Measurements from ENCODE around the gene GALNTL6.

Gene GALNTL6

DNA sequence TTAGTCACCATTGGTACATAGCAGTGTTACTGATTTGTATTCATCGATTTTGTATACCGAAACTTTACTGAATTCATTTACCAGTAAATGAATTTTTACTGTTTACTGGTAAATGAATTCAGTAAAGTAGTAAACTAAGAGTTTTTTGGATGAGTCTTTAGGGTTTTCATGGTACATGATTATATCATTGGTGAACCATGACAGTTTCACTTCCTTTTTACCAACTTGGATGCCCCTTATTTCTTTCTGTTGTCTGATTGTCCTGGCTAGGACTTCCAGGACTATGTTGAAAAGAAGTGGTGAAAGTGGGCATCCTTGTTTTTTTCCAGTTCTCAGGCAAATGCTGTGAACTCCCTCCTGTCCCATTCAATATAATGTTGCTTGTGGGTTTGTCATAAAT is 494.9 kb downstream of the GALNTL6 start:
- TF ChIP-seq, protein P1, sequence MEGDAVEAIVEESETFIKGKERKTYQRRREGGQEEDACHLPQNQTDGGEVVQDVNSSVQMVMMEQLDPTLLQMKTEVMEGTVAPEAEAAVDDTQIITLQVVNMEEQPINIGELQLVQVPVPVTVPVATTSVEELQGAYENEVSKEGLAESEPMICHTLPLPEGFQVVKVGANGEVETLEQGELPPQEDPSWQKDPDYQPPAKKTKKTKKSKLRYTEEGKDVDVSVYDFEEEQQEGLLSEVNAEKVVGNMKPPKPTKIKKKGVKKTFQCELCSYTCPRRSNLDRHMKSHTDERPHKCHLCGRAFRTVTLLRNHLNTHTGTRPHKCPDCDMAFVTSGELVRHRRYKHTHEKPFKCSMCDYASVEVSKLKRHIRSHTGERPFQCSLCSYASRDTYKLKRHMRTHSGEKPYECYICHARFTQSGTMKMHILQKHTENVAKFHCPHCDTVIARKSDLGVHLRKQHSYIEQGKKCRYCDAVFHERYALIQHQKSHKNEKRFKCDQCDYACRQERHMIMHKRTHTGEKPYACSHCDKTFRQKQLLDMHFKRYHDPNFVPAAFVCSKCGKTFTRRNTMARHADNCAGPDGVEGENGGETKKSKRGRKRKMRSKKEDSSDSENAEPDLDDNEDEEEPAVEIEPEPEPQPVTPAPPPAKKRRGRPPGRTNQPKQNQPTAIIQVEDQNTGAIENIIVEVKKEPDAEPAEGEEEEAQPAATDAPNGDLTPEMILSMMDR (IDR thresholded peaks at IDR 0.05; ENCODE audit: borderline replicate concordance, insufficient read depth, low read depth, low read length) = no peak
- no peak overlapping the region for H3K4me3 ChIP-seq (ENCODE audit: low read depth, low read length)

DNA sequence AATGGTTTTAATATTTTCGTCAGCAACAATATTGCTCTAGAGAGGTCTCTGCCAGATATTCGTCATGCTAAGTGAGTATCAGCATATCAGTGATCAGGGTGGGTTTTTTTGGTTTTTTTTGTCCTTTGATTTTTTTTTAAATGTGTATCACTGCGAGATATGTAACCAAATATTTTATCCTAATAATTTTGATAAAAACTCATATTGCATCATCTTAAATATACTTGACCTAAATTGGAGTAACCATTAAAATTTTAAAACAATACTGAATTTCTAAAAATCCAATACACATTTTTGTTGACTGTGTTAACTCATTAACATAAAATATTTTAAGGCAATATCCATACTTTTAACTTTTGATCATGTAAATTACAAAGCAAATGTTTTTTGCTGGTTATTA is 498.5 kb downstream of the GALNTL6 start:
- no peak overlapping the region for H3K4me3 ChIP-seq (ENCODE audit: low read depth, low read length)
- TF ChIP-seq, protein P1 (IDR thresholded peaks at IDR 0.05; ENCODE audit: borderline replicate concordance, insufficient read depth, low read depth, low read length) = no peak

DNA sequence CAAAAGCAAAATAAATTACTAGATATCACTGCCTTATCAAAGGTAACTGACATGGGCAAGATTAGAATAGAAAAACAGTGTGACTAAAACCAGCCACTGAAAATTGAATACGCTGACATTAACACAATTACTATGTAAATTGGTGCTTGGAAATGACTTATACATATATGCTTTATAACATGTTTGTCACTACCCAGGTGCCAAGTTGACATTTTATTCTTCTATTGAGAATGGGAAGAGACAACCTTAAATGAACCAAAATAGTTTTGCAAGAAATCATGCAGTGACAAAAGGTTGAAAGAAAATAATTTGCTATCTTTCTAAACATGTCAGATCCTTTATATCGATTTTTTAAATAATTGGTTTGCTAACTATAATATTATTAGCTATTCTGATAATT is 510.1 kb downstream of the GALNTL6 start:
- TF ChIP-seq, protein P1 (IDR thresholded peaks at IDR 0.05; ENCODE audit: borderline replicate concordance, insufficient read depth, low read depth, low read length) = no peak

DNA sequence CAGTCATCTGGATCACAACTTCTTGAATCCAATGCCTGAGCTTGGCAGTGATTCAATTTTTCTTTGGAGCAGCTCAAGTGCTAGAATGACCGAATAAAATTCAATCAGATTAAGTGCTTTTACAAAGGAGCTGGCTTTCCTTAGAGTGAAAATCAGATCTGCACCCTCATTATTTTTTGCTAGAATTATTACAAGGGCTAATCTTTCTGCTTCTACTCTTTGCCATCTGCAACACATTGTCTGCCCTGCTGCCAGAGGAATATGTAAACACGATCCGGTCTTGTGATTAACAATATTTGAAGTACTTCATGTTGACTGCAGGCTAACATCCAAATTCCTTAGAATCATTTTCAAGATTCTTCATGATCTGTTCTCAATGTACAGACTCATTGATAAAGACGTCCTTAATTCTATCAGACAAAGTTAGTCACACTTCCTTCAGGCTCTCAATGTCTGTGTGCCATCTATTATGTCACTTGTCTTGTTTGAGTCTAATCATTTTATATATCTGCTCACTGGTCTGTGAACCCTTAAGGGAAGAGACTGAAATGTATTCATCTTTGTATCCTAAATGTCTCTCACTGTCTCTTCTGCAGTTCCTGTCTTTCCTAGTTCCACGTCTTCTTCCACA is 531.2 kb downstream of the GALNTL6 start:
- TF ChIP-seq, protein P1 (IDR thresholded peaks at IDR 0.05; ENCODE audit: borderline replicate concordance, insufficient read depth, low read depth, low read length) = no peak
- H3K4me3 ChIP-seq (ENCODE audit: low read depth, low read length) = no peak overlapping the region

More for the DNA sequence above, 510.1 kb downstream of the GALNTL6 start:
- no peak overlapping the region for H3K4me3 ChIP-seq (ENCODE audit: low read depth, low read length)

DNA sequence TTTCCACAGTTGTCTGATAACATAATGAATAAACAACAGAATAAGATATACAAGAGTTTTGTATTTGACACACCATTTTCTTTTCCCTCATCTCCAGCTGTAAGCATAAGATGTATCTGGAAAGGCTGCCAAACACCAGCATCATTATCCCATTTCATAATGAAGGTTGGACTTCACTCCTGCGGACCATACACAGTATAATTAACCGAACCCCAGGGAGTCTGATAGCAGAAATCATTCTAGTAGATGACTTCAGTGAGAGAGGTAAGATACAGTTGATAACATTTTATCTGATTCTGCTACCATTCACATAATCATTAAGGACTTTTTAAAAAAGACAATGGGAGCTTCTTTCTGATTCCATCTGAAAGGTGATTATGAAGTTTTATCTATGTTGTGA is 535.2 kb downstream of the GALNTL6 start:
- H3K4me3 ChIP-seq (ENCODE audit: low read depth, low read length) = no peak overlapping the region
- TF ChIP-seq, protein P1 (IDR thresholded peaks at IDR 0.05; ENCODE audit: borderline replicate concordance, insufficient read depth, low read depth, low read length) = no peak

DNA sequence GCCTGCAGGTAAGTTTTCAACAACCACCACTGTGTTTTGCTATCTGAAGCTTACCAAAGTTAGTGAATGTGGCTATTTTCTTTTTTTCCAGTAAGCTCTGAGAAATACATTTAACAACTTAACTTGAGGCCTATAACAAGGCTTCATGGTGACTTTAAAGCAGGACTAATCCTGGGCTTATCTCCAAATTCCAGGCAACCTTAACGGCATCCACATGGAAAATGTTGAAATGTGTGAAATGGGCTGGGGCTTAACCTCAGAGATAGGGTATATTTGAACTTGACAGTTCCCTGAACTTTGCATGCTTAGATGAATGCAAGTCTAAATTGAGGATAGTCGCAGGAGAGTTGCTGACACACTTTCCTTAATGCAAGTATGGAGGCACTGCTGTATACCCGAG is 539.2 kb downstream of the GALNTL6 start:
- H3K4me3 ChIP-seq (ENCODE audit: low read depth, low read length) = no peak overlapping the region
- TF ChIP-seq, protein P1 (IDR thresholded peaks at IDR 0.05; ENCODE audit: borderline replicate concordance, insufficient read depth, low read depth, low read length) = no peak

DNA sequence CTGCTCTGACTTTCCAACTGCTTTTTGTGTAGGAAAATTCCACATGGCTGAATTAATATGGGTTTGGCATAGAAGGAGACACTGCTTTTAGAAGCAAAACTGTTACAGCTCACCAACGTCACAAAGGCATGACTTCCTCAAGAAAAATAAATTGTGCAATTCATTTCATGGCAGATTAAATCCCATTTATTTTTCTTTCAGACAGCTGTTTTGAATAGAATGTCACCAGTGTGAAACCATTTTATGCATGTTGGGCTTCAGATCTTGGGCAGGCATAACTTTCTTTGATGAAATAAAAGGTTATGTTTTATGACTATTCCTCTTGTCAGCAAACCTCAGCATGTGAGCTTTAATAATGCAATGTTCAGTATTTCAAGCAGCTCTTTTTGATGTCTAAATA is 542.8 kb downstream of the GALNTL6 start:
- no peak overlapping the region for H3K4me3 ChIP-seq (ENCODE audit: low read depth, low read length)
- TF ChIP-seq, protein P1 (IDR thresholded peaks at IDR 0.05; ENCODE audit: borderline replicate concordance, insufficient read depth, low read depth, low read length) = no peak
